Hypothalamus (tissue), 51 donors: Measurements from ENCODE around the gene APBB1IP.
"Not testable (repeated sequence)": the region's sequence is repeated elsewhere in the genome, so short reads cannot be mapped to it uniquely, and the experiment has no call there.

Source experiments
- DNase-seq, 51 donors: peaks; one replicate each; lab custom pipeline; 2025; lab: John Stamatoyannopoulos, UW

APBB1IP gene

DNA sequence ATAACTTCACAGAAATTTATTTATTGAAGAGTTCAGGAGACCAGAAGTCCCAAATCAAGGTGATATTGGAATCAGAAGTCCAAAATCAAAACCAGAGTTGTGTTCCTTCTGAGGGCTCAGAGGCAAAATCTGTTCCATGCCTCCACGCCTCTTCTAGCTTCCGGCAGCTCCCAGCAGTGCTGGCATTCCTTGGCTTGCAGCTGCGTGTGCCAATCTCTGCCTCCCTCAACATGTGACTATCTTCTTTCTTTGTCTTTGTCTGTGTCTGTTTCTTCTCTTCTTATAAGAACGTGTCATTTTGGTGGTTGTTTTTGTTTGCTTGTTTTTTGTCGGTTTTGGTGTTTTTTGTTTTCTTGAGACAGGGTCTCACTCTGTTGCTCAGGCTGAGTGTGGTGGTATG is 116.1 kb downstream of the APBB1IP start:
- no peak for DNase-seq

DNA sequence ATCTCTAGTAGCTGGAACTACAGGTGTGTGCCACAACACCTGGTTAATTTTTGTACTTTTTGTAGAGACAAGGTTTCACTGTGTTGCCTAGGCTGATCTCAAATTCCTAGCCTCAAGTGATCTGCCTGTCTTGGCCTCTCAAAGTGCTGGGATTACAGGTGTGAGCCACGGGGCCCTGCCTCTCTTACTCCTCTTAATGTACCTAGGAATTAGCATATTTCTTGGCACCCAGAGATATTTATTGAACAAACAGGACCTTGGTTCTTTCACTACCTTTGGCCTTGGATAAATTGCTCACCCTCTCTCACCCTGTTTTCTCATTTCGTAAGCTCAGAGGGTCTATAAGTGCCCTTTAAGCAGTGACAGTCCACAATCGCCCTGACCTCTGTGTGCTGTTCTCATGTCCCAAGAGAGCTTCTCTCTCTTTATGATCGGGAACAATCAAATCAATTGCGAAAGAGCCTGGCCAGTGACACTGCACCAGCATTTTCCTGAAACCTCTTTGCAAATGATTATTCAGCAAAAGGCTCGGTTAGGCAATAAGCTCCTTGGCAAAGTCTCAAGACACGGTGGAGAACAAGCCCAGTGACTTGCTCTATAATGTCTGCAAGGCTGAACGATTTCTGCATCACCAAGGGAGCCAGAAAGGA is 117.7 kb downstream of the APBB1IP start:
- peak in 14 of 51 donors; percentile 3 to 67 (median 28) for DNase-seq

DNA sequence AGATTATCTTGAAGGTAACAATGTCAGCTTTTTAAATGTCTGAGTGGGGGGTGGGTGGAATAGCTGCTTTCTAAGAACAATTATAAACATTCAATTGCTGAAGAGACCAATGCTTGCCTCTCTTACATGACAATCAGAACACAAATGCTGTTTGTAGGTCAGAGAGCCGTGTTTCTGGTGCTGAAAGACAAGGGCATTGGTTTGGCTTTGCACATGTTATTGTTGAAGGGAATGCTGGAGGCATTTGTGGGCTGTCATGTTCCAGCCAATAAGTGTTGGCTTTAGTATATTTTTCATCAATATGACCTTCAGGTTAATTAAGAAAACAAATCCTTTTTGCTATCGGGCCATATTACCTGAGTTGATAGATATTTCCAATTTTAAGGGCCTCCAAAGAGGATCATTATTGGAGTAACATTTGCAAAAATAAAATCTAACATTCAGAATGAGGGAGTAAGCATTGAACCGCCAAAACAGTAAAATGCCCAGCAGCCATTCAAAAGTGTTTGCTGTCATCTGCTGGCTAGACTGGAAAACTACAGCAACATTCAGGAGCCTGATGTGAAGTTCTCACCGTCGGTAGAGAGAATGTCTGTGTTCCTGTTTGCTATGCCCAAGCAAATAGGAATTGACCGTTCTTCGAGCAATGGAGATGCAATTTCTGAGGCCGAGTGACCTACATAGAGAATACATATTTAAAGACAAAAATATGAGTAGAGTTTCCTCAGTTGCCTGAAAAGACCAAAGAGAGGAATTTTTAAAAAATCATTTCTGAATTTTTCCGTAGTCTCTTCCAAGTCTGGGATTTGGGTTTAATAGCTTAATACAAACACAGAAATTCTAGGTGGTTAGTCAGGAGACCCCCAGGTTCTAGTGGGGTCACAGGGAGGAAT is 118.9 kb downstream of the APBB1IP start:
- peak in 17 of 51 donors; percentile 8 to 55 (median 28) for DNase-seq

DNA sequence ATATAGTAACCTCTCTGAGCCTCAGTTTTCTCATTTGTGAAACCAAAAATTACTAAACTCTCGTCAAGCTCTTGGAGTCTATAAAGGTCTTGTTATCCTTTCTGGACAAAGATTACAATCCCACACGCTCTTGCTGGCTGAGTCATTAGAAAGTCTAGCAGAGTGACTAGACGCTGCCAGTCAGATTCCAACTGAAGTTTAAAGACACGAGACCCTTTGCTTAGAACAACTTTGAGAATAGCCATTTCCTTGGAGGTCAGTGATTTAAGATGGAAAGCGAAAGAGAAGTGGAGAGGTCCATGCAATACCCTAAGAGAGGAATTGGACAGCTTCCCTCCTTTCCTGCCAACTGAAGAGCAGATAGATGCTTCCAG is 119.5 kb downstream of the APBB1IP start:
- DNase-seq, result no peak

DNA sequence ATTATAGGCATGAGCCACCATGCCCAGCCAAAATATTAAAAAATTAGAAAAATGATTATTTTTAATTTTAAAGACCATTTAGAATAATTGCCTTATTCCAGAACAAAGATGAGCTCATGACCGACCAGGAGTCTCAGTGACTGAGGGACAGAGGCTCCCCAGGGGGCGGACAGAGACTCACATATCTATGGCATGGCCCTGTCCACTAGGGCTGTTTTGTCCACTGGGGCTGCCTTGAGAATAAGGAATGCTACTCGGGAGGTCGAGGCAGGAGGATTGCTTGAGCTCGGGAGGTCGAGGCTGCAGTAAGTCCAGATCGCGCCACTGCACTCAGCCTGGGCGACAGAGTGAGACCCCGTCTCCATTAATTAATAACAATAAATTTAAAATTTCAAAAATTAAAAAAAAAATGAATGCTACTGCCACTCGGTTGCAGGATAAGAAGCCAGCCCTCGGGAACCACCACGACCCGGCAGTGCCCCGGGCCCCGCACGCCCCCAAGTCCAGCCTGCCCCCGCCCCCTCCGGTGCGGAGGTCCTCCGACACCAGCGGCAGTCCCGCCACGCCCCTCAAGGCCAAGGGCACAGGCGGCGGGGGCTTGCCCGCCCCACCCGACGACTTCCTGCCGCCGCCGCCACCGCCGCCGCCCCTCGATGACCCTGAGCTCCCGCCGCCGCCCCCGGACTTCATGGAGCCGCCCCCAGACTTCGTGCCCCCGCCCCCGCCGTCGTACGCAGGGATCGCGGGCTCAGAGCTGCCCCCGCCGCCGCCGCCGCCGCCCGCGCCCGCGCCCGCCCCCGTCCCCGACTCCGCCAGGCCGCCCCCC is 128.6 kb downstream of the APBB1IP start:
- peak in 2 of 51 donors; percentile 2 to 6 for DNase-seq

DNA sequence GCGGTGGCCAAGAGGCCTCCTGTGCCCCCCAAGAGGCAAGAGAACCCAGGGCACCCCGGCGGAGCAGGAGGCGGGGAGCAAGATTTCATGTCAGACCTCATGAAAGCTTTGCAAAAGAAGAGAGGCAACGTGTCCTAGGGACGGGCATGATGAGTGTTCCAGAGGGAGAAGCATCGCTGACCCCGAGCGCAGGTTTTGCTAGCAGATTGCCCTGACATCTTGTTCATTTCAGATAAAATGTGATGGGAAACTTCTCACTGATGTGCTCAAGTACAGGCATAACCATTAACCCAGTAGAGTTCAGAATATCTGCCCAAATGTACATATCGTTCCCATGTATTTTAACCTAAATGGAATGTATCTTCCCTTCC is 129.2 kb downstream of the APBB1IP start:
- DNase-seq, result peak in 1 of 51 donors; percentile 24

DNA sequence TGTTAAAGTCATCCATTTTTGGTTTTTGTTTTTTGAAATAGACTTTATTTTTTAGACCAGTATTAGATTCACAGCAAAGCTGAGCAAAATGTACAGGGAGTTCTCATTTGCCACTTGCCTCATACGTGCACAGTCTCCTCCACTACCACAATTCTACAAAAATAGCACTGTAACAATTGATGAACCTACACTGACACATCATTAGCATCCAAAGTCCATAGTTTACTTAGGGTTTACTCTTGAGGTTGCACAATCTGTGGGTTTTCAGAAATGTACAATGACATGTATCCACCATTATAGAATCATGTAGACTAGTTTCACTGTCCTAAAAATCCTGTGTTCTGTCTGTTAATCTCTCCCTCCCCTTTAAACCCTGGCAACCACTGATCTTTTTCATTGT is 133.5 kb downstream of the APBB1IP start:
- DNase-seq, result no peak

DNA sequence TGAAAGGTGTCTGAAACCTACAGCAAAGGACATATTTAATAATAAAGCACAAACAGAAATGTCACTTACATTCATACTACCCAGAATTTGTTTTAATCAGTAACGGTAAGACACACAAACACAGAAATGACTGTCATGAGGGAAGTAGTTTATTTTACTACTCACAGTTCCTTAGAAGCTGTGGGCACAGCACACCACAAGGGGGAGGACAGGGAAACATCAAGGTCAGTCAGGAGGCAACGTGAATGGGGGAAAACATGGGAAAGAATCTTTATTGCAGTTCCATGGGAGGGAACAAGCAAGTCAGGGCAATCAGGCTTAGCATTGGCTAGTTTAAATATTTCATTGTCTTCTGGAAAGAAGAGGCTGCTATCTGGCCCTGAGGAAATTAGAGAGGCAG is 135.5 kb downstream of the APBB1IP start:
- DNase-seq, result no peak

DNA sequence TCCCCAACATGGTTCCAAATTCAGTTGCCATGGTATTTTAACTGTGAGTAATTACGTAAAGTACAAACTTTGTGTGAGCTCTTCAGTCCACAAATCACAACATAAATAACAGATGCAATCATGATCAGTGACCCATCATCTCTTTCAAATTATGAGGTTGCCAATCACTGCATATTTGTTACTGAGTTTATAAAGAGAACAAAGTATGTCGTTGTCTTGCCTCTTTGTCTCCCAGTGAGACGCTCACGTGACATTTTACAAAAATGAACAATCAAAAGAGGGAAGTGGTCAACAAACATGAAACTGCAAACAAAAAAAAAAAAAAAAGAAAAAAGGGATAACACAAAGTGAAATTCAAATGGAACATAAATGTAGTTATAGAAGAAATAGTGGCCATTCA is 136.6 kb downstream of the APBB1IP start:
- DNase-seq, result no peak

DNA sequence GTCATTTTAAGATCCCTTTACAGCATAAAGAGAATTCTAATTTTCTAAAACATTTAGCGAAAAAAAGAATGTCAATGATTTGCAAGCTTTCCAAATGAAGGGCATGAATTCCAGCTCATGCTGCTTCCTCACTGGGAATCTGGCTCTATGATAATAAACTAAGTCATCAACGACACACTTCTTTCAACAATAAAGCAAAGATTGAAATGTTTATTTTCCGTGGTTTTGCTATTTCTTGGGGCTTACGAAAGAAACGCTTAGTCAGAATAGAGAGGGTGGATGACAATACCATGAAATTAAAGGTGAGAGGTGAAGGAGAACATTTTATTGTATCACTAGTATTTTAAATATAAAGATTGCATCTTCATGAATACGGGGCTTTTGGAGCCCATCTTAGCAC is 140.2 kb downstream of the APBB1IP start:
- not testable (repeated sequence) for DNase-seq

DNA sequence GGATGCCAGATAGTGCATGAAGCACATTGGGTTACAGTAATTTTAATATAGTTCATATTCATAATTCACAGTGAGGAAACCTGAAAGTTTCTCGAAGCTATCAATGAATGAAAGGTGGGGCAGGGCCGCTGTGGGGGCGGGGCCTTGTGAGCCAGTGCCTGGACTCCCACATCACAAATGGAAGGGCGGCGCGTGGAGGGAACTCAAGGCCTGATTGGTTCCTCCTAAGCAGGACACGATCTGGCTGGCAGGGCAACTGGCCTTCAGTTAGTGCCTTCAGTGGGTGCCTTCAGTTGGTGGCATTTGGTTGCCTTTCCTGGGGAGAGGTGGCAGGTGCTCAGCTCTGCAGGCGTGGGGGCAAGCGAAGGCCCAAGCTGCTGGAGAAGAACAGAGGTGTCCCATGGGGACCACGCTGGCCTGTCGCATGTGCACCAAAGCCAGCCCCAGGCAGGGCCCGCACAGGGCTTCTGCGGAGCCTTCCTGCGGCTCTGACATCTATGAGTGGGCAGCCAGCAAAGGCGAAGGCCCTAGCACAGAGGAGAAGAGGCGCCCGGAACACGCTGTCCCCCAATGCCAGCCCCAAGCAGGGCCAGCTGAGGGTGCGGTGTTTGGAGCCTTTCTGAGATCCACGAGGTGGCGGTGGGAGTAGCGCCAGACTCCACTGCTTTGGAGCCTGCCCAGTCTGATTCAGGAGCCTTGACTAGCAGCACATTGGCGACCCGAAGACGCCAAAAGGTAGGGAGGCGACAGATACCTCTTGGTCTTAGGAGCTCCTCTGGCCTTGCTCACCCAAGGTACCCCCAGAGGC is 141.3 kb downstream of the APBB1IP start:
- DNase-seq, result no peak

DNA sequence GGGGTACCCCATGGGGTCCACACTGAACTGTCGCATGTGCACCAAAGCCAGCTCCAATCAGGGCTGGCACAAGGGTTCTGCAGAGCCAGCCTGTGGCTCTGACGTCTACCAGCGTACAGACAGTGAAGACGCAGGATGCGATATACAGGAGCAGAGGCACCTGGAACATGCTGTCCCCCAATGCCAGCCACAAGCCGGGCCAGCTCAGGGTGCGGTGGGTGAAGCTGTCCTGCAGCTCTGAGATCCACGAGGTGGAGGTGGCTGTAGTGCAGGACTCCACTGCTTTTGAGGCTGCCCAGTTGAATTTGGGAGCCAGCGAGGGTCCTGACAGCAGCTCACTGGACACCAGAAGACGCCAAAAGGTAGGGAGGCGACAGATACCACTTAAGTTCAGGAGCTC is 148.1 kb downstream of the APBB1IP start:
- DNase-seq, result no peak

DNA sequence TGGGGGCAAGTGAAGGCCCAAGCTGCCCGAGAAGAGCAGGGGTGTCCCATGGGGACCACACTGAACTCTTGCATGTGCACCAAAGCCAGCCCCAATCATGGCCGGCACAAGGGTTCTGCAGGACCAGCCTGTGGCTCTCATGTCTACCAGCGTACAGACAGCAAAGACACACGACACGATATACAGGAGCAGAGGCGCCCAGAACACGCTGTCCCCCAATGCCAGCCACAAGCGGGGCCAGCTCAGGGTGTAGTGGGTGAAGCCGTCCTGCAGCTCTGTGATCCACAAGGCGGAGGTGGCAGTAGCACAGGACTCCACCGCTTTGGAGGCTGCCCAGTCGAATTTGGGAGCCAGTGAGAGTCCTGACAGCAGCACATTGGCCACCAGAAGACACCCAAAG is 150.5 kb downstream of the APBB1IP start:
- no peak for DNase-seq

DNA sequence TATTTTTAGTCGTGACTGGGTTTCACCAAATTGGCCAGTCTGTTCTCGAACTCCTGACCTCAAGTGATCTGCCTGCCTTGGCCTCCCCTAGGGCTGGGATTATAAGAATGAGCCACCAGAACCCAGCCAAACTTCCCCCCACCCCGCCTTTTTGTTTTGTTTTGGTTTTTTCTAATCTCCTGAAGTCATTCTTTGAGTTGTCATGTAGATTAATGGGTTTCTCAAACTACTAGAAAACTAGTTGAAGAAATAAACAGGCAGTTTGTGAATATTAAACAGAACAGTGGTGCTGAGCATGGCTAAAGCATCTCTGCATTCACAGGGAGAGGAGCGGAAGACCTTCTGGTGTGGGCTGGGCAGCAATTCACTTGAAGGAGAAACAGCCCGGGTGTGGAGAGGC is 151.7 kb downstream of the APBB1IP start:
- DNase-seq, result not testable (repeated sequence)

DNA sequence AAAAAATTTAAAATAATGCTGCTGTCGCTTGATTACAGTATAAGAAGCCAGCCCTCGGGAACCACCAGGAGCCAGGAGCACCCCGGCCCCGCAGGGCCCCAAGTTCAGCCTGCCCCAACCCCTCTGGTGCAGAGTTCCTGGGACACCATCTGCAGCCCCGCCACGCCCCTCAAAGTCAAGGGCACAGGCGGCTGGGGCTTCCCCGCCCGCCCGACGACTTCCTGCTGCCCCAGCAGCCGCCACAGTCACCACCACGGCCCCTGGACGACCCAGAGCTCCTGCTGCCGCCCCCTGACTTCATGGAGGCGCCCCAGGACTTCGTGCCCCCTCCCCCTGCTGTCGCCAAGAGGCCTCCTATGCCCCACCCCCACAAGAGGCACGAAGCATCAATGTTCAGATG is 155.8 kb downstream of the APBB1IP start:
- no peak for DNase-seq

DNA sequence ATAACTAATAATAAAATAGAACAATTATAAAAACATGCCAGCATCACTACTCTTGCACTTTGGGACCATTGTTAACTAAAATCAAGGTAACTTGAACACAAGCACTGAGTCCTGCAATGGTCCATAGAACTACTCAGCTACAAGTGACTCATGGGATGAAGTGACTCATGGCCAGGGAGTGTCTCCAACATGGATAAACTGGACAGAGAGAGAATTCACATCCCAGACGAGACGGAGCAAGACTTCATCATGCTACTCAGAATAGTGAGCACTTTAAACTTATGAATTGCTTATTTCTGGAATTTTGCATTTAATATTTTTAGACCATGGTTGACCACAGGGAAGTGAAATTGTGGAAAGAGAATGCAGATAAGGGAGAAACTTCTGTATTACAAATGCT is 165.1 kb downstream of the APBB1IP start:
- not testable (repeated sequence) for DNase-seq

DNA sequence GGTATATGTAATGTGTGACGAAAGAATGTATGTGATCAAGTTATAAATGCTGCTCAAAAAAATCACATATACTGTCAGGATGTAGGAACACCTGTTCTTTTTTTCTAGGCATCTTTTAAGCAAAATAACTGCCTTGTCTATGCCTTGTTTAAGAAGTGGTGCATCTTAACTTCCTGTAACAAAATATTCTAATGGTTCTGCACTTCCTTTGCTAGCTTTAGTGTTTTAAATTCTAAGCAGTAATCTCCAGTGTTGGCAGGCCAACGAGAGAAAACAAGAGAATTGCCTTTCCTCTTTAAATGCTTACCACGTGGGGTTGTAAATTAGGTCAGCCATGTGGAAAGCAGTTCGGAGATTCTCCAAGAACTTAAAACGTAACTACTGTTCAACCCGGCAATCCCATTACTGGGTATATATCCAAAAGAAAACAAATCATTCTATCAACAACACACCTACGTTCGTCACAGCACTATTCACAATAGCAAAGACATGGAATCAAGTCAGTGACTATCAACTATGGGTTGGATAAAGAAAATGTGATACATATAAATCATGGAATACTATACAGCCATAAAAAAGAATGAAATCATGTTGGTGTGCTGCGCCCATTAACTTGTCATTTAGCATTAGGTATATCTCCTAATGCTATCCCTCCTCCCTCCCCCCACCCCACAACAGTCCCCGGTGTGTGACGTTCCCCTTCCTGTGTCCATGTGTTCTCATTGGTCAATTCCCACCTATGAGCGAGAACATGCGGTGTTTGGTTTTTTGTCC is 166.4 kb downstream of the APBB1IP start:
- DNase-seq, result peak in 2 of 51 donors; percentile 1 to 4

DNA sequence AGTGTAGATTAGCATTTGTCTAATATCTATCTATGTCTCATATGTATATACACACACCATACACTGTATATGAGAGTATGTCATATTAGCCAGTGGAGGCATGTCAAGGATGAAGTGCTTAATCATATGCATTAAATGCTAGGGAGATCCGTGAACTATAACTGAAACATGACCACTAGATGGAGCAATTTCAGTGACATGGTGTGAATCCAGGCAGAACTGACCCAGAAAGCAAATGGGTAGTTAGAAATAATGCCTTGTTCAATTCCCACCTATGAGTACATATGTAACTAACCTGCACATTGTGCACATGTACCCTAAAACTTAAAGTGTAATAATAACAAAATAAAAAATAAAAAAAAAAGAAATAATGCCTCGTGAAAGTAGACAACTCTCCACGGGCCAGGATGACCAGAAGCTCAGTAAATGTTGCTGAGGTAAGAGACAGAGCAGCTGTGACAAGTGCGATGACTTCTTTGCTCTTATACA is 168.3 kb downstream of the APBB1IP start:
- DNase-seq, result peak in 1 of 51 donors; percentile 12

DNA sequence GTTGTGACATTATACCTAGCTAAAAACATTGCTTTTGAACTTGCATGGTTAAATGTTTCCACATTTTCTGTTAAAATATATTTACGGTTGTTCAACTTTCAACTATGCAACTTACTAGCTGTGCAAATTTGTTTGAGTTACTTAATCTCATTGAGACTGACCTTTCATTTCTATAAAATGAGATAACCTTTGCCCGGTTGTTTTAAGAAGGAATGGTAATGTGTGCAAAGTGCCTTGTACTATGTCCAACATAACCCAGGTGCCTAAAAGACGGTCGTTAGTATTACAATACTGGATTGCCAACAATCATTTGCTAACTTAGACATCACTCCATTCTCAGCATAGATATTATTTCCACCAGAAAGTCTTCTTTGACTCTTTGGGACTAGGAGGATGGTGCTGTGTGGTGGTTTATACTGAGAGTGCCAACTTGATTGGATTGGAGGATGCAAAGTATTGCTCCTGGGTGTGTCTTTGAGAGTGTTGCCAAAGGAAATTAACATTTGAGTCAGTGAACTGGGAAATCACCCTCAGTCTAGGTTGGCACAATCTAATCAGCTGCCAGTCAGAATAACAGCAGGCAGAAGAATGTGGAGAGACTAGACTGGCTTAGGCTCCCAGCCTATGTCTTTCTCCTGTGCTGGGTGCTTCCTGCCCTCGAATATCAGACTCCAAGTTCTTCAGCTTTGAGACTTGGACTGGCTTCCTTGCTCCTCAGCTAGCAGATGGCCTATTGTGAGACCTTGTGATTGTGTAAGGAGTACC is 174.2 kb downstream of the APBB1IP start:
- DNase-seq, result no peak
